Upper lobe of right lung (tissue), 1 donor: ENCODE data around the gene UTP14C. TPM values are rescaled to one million over a fixed set of nuclear protein-coding genes. Genes with fewer than 3 reads are reported as not detected.

ENCODE experiments used
- ATAC-seq: fragments of 200-7000 bp; cut with Tn5 transposase; one replicate; pipeline ENCODE4 v1.9.1; 2020; ENCODE audit warnings: mild to moderate bottlenecking, moderate library complexity
- DNase-seq: peaks from one replicate; pipeline ENCODE4 v3.0.0-alpha.2; 2020
- H3K27ac ChIP-seq: fragments of 200-600 bp; one replicate; pipeline ENCODE4 v1.8.0; 2022
- H3K27me3 ChIP-seq: fragments of 200-600 bp; one replicate; pipeline ENCODE4 v1.8.0; 2022; ENCODE audit warnings: mild to moderate bottlenecking
- H3K36me3 ChIP-seq: fragments of 200-600 bp; one replicate; pipeline ENCODE4 v1.8.0; 2022
- H3K4me1 ChIP-seq: fragments of 200-600 bp; one replicate; pipeline ENCODE4 v1.8.0; 2022
- H3K4me3 ChIP-seq: fragments of 200-600 bp; one replicate; pipeline ENCODE4 v1.8.0; 2022; ENCODE audit warnings: mild to moderate bottlenecking
- H3K9me3 ChIP-seq: fragments of 200-600 bp; one replicate; pipeline ENCODE4 v1.8.0; 2022
- intact Hi-C: fragments of 100-400 bp; cut with DNase I; formaldehyde crosslinking; loops from one replicate; pipeline ENCODE4 v1.11.0; 2022
- total RNA-seq: library from RNA; stranded (reverse); fragmentation: NEBNext Ultra II Directional; extraction: Animal tissue kit (Norgen Biotek cat#: 25700); gene quantifications from one replicate; pipeline ENCODE4 v1.2.1, GENCODE V29; 2021
- TF ChIP-seq, protein P1 (sequence below): fragments of 200-600 bp; IDR thresholded peaks from one replicate; pipeline ENCODE4 v1.8.0; 2022; ENCODE audit warnings: antibody characterized with exemption
- donor health status: DM: no; HTN: yes; CAD: no; lungs with severe emphysema.

The UTP14C gene
- total RNA-seq, 1 donor from 2014 or later = 20.5 TPM

DNA sequence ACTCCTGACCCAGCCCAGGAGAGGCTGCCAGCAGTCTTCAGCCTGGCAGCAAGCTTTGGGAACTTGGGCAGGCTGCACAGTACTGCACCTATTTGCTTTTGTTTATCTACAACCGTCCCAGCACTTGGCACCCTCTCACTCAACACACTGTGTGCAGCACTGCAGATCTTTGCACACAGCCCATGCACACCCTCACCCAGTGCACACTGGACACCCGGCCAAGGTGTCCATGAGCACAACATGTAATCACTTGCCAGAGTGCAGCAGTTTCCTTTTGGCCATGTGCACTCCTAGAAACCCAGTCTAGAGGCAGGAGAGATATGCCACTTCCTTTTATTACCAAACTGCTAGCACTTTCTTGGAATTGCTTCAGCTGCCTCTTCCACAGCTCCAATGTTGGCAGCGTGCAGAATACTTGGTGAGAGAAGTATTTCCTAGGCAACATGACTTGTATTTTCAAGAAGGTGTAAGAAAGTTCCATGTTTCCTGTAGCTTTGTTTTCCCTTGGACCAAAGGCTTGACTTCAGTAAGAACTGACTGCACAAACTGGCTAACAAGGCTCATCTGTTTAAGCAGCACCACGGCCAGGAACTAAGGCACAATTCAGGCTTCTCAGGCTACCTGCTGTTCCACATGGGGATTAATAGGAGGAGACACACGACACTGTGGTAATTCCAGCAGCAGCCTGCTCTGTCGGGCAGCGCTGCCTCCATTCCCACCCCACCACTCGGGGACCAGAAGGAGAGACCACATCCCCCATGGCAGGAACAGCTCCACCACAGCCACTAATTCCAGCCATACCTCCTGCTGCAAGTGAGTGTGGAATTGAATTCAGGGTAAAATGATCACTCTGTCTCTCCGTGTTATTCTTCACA is 28.6 kb upstream of the UTP14C start:
- peak; percentile 81 for ATAC-seq
- TF ChIP-seq, protein P1, sequence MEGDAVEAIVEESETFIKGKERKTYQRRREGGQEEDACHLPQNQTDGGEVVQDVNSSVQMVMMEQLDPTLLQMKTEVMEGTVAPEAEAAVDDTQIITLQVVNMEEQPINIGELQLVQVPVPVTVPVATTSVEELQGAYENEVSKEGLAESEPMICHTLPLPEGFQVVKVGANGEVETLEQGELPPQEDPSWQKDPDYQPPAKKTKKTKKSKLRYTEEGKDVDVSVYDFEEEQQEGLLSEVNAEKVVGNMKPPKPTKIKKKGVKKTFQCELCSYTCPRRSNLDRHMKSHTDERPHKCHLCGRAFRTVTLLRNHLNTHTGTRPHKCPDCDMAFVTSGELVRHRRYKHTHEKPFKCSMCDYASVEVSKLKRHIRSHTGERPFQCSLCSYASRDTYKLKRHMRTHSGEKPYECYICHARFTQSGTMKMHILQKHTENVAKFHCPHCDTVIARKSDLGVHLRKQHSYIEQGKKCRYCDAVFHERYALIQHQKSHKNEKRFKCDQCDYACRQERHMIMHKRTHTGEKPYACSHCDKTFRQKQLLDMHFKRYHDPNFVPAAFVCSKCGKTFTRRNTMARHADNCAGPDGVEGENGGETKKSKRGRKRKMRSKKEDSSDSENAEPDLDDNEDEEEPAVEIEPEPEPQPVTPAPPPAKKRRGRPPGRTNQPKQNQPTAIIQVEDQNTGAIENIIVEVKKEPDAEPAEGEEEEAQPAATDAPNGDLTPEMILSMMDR = no peak
- H3K27ac ChIP-seq = peak overlapping the region; percentile 37
- H3K9me3 ChIP-seq = no peaks in the 10 kb centered on the region
- intact Hi-C loops = loop anchor here (10.0 kb wide), 1 partner anchor 129 kb away; the partner anchor contains the start of gene NEK5
- H3K27me3 ChIP-seq = no peaks in the 10 kb centered on the region
- H3K4me1 ChIP-seq = peaks cover 10% of the 10 kb centered on the region
- no peak overlapping the region for H3K4me3 ChIP-seq
- DNase-seq = no peak
- H3K36me3 ChIP-seq = no peaks in the 10 kb centered on the region

DNA sequence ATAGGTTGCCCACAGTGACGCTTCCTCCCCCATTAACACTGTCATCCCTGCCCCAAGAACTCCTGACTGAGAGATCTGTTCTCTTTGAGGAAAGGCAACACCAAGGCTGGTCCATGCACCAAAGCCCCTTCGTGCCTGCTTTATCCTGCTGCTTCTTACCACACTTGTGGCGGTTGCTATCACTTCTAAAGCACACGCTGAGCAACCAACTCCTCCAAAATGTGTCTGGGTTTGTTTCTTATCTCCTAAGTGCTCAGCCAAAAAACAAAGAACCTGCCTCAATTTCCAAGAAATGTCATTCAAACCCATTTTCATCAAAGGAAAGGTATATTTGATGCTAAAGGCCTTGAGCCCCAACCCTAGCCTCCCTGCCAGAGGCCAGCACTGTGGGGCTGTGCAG is 27.9 kb upstream of the UTP14C start:
- intact Hi-C loops = loop anchor here (10.0 kb wide), 1 partner anchor 128 kb away; the partner anchor contains the start of gene NEK5
- TF ChIP-seq, protein P1 = no peak
- H3K9me3 ChIP-seq = no peaks in the 10 kb centered on the region
- peaks cover 10% of the 10 kb centered on the region for H3K4me1 ChIP-seq
- H3K4me3 ChIP-seq = no peak overlapping the region
- H3K27me3 ChIP-seq = no peaks in the 10 kb centered on the region
- no peaks in the 10 kb centered on the region for H3K36me3 ChIP-seq
- H3K27ac ChIP-seq = no peak overlapping the region
- ATAC-seq = no peak
- DNase-seq = no peak

GRCh38 chr13:51997186-51997585 is 27.3 kb upstream of the UTP14C start:
- intact Hi-C loops = loop anchor here (10.0 kb wide), 1 partner anchor 128 kb away; the partner anchor contains the start of gene NEK5
- ATAC-seq (no peak), DNase-seq (no peak)
- no peak overlapping the region for H3K27ac ChIP-seq
- H3K27me3 ChIP-seq = no peaks in the 10 kb centered on the region
- TF ChIP-seq, protein P1 = no peak
- peaks cover 10% of the 10 kb centered on the region for H3K4me1 ChIP-seq
- no peaks in the 10 kb centered on the region for H3K36me3 ChIP-seq
- H3K9me3 ChIP-seq = no peaks in the 10 kb centered on the region
- no peak overlapping the region for H3K4me3 ChIP-seq

- Histone ChIP-seq H3K9me3 (no peaks in the 10 kb centered on the region), H3K27me3 (no peaks in the 10 kb centered on the region), H3K36me3 (no peaks in the 10 kb centered on the region), H3K27ac (no peak overlapping the region), H3K4me3 (no peak overlapping the region), H3K4me1 (peaks cover 10% of the 10 kb centered on the region)
- no peak for DNase-seq
- peak; percentile 53 for ATAC-seq
- intact Hi-C loops = loop anchor here (10.0 kb wide), 1 partner anchor 127 kb away; the partner anchor contains the start of gene NEK5
- TF ChIP-seq, protein P1 = no peak
Measured at GRCh38 chr13:51997641-51998330, 26.7 kb upstream of the UTP14C start.

DNA sequence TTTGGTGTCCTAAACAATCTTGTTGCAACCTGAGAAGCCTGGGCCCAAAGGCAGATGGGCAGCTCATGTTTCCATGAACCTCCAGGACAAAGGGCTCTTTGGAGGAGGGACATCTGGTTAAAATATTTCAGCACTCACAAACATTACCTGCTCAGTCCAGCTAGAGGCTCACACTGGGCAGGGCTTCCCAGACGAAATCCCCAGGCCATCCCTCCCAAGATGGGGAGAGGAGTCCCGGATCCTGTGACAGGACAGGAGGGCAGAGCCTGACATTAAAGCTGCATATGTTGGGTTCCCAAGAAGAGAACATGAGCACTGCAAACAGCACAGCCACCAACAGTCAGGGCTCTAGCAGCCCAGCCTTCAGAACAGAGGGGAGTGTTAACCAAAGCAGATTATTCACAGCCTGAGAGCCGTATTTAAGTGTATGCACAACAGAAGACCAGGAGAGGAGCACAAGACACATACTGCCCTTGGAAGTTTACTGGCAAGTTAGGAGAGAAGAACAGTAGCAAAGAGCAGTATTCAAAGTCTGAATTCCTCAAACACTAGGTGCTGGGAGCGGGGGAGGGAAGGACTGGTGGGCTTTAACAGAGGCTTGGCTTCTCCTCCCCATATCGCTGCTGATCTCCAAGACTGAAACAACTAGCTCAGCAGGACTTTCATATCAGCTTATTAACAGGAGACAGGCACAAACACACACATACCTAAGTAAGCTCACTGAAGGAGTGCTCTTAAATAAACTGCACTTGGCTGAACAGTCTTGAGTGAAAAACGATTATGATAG is 25.6 kb upstream of the UTP14C start:
- no peak overlapping the region for H3K27ac ChIP-seq
- H3K9me3 ChIP-seq = no peaks in the 10 kb centered on the region
- intact Hi-C loops = loop anchor here (10.0 kb wide), 1 partner anchor 126 kb away; the partner anchor contains the start of gene NEK5
- ATAC-seq (peak; percentile 10), DNase-seq (no peak)
- TF ChIP-seq, protein P1 = no peak
- H3K27me3 ChIP-seq = no peaks in the 10 kb centered on the region
- H3K4me1 ChIP-seq = peaks cover 10% of the 10 kb centered on the region
- no peaks in the 10 kb centered on the region for H3K36me3 ChIP-seq
- no peak overlapping the region for H3K4me3 ChIP-seq
